ENCODE data around the gene NUCB1.

DNA sequence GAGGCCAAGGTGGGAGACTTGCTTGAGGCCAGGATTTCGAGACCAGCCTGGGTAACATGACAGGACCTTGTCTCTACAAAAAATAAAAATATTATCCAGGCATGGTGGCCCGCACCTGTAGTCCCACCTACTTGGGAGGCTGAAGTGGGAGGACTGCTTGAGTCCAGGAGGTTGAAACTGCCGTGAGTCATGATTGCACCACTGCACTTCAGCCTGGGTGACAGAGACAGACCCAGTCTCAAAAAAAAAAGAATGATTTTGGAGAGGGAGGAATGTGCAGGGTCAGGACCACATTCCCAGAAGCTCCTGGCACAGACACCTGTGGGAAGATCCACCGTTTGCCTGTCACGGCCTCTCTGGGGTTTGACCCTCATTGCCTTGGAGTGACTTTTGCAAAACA lies 45.3 kb downstream of the NUCB1 start:
- TF ChIP-seq, protein P1, sequence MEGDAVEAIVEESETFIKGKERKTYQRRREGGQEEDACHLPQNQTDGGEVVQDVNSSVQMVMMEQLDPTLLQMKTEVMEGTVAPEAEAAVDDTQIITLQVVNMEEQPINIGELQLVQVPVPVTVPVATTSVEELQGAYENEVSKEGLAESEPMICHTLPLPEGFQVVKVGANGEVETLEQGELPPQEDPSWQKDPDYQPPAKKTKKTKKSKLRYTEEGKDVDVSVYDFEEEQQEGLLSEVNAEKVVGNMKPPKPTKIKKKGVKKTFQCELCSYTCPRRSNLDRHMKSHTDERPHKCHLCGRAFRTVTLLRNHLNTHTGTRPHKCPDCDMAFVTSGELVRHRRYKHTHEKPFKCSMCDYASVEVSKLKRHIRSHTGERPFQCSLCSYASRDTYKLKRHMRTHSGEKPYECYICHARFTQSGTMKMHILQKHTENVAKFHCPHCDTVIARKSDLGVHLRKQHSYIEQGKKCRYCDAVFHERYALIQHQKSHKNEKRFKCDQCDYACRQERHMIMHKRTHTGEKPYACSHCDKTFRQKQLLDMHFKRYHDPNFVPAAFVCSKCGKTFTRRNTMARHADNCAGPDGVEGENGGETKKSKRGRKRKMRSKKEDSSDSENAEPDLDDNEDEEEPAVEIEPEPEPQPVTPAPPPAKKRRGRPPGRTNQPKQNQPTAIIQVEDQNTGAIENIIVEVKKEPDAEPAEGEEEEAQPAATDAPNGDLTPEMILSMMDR (IDR thresholded peaks at IDR 0.05; ENCODE audit: insufficient read depth, low read depth, low read length), result no peak
- no peak for TF ChIP-seq EZH2 (IDR thresholded peaks at IDR 0.05; ENCODE audit: insufficient read depth, low read length)
